HG02870 (cell line): ENCODE results near the gene SLC8B1.

Experiments
- ATAC-seq: cut with Tn5 transposase; IDR thresholded peaks from one replicate; pipeline ENCODE4 v1.9.1; 2021; ENCODE audit warnings: mild to moderate bottlenecking, moderate library complexity; ENCODE audit not compliant: unreplicated experiment

The SLC8B1 gene

DNA sequence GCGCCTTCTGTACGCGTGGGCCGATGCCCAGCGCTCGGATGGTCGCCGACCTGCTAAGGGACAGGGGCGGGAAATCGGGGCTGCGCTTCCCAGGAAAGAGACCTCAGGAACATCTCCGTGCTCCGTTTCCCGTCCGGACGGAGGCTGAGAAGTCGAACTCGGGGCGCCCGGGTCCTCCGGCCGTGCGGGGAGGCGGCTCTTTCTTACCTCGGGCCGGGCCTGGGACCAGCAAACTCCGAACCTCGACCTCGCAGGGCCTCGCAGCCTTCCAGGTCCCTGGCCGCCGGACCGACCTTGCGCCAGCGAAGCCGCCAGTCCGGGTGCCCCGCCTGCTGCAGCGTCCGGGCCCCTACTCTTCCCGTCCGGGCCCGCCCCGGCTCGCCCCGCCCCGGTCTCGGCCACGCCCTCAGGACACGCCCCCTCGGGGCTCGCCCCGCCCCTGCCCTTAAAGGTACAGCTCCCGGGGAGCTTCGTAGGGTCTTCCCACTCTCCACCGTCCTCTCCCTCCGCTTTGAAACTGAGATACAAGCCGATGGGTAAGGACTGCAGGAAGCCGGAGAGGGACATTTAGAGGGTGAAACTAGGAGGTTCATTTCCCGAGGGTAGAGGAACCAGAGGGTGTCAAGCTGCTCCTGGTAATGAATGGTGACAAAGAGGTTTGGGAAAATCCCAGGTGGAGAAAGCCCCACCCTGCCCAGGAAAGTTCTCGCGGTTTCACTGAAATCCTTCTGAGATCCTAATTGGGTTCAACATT lies at the start of gene SLC8B1:
Gene SLC8B1, minus strand, starts transcription at position 324 of the 754 bp plus-strand sequence. CDS start 2,231 bp downstream, outside the sequence.
- ATAC-seq: peak; percentile 91

DNA sequence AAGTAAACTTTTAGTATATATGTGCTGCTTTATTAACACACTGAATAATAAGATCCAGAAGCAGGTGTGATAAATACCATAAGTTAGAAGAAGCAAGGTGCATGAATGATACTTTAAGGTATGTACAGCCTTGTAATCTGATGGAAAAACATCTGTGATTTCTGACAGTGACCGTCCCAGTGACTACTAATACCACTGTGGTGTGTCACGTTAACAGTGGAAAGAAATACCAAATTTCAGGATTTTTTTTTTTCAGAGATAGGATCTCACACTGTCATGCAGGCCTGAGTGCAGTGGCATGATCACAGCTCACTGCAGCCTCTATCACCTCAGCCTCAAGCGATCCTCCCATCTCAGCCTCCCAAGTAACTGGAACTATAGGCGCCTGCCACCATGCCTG lies 47.3 kb upstream of the SLC8B1 start:
- ATAC-seq: no peak

DNA sequence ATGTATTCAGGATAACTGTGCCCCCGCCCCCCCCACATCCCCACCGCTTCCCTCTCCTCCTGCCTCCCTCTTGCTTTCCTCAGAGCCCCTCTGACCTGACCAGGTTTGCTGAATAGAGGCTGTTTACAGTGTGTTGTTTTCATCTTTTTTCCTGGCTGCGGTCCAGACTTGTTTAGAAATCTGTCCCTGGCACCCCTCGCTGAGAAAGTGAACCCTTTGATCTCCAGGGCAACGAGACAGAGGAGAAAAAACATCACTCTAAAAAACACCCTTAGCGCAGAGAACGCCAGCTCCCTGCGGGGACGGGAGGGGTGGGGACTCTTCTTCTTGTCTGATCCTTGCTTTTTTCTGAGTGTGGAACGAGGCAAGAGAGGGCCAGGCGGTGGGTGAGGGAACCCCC lies 46.3 kb upstream of the SLC8B1 start:
- no peak for ATAC-seq

DNA sequence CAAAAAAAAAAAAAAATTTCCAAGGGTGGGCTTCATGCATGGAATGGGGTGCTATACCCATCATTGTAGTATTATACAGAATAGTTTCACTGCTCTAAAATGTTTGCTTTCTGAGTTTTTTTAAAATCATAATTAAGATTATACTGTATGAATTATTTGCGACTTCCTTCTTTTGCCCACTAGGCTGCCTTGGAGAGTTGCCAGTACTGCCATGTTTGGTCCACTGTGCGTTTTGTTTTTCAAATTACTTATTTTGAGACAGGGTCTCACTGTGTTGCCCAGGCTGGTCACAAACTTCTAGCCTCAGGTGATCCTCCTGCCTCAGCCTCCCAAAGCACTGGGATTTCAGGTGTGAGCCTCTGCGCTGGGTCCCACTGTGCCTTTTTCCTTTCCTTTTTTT lies 43.4 kb upstream of the SLC8B1 start:
- no peak for ATAC-seq

DNA sequence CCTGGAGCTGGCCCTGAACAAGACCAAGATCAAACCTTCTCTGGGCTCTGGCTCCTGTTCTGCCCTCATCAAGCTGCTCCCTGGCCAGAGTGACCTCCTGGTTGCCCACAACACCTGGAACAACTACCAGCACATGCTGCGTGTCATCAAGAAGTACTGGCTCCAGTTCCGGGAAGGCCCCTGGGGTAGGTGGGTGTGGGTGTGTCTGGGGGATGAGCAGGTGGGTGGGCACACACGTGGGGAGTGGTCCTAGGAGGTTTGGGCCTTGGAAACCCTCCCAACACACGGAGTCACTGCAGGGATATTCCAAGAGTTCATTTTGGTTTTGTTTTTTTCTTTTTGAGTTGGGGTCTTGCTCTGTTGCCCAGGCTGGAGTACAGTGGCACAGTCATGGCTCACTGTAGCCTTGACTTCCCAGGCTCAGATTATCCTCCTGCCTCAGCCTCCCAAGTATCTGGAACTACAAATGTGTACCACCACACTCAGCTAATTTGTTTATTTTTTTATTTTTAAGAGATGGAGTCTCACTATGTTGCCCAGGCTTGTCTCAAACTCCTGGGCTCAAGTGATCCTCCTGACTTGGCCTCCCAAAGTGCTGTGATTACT lies 40.0 kb upstream of the SLC8B1 start:
- ATAC-seq: no peak

DNA sequence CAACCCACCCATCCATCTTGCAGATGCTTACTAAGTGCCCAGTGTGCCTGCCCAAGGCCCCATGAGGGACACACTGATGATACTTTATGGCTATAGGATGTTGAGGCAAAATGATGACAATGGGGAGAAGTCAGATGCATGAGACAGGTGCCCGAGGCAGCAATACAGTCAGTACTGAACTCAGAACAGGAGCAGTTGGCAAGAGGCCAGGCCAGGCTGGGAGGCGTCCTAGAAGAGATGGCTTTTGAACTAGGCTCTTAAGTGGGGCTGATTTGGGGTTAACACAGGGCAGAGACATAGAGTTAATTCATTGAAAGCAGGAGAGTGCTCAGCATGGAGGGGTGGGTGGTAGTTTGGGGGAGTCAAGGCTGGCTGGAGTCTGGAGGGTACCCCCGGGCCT lies 39.1 kb upstream of the SLC8B1 start:
- ATAC-seq: no peak

DNA sequence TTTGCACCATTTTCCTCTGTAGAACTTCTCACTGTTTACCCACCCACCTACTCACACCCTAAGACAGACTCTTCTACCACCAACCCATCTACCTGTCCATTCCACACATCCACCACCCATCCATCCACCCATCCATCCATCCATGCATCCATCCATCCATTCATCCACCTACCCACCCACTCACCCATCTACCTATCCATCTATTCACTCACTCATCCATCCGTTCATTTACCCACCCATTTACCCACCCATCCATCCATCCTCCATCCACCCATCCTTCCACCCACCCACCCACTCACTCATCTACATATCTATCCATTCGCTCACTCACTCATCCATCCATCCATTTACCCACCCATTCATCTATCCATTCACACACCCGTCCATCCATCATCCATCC lies 38.5 kb upstream of the SLC8B1 start:
- no peak for ATAC-seq

DNA sequence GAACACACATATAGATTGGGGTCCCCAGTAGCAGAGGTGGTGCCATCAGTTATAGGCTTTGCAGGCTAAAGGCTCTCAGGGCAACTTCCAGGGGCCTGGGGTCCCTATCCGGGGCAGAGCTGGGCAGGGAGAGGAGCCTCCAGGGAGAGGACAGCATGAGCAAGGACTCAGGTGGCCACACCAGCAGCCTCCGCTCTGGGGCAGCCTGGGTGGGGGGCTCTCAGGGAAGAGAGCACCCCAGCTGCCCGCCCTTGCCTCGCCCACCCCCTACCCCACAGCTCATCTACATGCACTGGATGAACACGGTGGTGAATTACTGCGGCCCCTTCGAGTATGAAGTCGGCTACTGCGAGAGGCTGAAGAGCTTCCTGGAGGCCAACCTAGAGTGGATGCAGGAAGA lies 37.5 kb upstream of the SLC8B1 start:
- ATAC-seq: no peak

DNA sequence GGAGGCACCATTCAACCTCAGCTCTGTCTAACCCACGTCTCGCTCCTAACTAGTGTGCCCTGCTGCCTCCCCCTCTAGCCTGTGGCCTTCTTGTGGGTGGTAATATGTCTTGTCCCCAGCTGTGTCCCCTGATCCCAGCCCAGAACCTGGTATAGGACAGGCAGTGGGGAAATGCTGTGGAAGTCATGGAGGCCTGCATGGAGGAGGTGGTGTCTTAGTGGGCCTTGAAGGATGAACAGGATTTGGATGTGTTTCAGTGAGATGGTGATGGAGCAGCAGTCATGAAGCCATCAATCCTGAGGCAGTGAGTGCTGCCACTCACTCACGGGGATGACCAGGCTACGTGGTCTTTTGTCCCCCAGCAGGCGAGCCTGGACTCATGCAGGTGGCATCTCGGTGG lies 36.9 kb upstream of the SLC8B1 start:
- no peak for ATAC-seq

DNA sequence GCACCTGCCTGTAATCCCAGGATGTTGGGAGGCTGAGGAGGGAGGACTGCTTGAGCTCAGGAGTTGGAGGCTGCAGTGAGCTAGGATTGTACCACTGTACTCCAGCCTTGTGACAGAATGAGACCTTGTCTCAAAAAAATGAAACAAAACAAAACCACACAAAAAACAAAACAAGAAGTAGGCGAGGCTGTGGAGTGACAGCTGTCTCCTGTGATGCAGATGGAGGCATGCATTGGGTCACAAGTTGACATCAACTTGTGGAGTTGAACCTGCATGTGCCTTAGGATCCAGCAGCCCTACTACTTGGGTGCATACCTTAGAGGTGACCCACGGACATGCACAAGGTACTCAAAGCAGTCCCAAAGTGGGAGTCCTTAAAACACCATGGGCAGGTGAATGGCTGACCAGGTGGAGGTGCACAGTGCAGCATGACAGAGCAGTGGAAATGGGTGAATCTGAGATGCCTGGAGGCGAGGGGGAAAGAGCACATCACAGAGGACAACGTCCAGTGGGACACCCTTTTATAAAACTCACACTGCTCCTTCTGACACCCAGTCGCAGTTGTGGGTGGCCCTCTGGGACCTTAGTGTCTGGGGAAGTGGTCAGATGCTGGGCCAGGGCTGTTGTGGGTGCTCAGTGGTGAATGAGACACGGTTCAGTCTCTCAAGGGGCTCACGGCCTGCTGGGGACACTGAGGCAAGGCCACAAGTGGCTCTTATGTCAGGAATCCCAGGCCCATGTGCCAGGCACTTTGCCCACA lies 36.2 kb upstream of the SLC8B1 start:
- ATAC-seq: no peak

DNA sequence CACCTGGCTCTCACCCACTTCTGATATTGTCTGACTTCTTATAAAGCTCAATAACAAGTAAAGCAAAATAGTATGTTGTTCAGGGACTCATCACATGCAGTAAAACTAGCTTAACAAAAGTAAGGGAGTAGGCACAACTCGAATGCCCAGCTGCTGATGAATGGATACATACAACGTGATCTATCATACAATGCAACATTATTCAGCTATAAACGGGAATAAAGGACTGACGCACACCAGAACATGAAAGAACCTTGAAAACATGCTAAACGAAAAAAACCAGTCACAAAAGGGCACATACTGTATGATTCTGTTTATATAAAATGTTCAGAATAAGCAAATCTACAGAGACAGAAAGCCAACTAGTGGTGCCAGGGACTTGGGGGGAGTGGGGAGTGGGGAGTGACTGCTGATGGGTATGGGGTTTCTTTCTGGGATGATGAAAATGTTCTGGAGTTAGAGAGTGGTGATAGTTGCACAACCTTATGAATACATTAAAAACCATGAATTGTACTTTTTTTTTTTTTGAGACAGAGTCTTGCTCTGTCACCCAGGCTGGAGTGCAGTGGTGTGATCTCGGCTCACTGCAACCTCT lies 34.6 kb upstream of the SLC8B1 start:
- no peak for ATAC-seq

DNA sequence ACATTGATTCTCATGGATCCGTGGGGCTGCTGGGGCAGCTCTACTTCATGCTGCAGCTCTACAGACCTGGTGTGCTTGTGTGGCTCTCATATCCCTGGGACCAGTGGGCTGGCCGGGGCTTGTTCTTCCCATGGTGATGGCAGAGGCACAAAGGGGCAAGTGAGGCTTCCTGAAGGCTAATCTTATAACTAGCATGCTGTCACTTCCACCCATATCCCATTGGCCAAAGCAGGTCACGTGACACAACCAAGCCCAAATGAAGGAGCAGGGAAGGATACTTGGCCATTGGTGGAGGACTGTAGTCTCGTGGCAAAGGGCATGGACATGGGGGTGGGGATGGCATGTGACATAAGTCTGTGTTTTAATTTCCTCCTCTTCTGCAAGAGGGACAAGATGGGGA lies 33.4 kb upstream of the SLC8B1 start:
- ATAC-seq: no peak

DNA sequence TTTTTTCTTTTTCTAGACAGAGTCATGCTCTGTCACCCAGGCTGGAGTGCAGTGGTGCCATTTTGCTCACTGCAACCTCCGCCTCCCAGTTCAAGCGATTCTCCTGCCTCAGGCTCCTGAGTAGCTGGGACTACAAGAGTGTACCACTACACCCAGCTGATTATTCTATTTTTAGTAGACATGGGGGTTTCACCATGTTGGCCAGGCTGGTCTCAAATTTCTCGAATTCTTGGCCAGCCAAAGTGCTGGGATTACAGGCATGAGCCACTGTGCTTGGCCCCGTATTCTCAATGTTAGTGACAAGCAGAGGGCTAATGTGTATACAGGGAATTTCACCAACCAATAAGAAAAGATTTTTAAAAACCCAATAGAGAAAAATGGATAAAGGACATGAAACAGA lies 31.9 kb upstream of the SLC8B1 start:
- no peak for ATAC-seq

DNA sequence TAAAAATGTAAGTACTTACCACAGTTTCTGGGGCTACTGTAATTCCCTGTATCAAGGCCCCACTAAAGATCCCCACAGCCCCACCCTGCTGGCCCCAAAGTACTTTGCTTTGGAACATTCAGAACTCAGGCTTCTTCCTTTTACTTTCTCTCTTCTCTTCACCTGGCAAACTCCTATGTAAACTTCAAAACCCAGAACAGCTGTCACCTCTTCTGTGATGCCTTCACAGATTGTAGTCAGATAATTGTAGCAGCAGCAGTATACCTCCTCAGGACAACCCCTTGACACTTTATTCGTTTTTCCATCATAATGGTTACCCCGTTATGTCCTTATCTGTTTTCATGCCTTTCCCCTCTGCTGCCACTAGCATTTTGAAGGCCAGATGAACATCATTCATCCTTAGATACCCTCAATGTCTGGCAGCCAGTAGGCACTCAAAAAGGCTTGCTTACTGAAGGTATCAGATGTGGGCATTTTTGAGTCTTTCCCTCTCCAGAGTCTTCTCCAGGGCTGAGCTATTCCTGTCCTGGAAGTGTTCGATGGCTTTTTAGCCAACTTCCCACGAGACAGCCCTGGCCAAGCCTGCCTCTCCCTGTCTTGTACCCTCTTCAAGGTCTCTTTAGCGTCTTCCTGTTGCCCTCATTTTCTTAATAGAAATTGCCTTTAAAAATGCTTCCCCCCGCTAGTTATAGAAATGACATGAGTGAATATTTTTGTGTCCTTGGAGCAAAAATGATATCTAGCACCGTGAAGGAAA lies 30.9 kb upstream of the SLC8B1 start:
- no peak for ATAC-seq

DNA sequence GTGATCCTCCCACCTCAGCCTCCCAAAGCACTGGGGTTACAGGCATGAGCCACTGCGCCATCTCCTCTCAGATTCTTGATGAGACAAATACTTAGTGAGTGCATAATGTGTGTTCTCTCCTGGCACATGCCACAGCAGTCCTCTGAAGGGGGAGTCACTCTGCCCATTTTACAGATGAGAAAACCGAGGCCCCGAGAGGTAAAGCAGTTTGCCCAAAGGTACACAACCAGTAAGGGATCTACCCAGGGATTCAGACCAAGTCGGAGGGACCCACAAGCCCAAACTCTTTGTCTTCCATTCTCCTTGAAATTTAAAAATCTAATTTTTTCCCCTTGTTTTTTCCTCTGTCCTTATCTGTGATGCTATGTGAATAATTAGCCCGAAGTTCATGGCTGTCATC lies 29.8 kb upstream of the SLC8B1 start:
- ATAC-seq: no peak

DNA sequence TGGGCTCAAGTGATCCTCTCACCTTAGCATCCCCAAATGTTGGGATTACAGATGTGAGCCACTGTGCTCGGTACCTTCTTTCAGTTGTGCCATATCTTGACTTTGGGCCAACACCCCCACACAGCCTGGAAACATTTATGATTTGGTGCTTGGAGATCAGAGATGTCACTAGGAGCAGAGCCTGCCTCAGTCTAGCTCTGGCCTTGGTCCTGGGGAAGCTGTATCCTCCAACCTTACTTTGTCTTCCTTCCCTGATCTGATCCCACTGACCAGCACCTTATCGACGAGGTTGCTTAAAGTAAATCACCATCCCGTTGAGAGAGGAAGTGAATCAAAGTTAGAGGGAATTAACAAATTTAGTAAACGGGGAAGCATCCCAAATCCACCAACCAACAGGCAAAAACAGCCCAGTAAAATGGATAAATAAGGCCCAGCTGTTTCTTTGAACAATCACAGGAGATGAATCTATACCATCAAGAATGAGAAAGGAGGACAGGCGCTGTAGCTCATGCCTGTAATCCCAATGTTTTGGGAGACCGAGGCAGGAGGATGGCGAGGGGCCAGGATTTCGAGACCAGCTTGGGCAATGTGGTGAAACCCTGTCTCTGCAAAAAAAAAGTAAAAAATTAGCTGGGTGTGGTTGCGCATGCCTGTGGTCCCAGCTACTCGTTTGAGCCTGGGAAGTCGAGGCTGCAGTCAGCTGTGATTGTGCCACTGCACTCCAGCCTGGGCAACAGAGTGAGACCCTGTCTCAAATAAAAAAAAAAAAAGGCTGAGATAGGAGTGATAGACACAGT lies 26.9 kb upstream of the SLC8B1 start:
- no peak for ATAC-seq

DNA sequence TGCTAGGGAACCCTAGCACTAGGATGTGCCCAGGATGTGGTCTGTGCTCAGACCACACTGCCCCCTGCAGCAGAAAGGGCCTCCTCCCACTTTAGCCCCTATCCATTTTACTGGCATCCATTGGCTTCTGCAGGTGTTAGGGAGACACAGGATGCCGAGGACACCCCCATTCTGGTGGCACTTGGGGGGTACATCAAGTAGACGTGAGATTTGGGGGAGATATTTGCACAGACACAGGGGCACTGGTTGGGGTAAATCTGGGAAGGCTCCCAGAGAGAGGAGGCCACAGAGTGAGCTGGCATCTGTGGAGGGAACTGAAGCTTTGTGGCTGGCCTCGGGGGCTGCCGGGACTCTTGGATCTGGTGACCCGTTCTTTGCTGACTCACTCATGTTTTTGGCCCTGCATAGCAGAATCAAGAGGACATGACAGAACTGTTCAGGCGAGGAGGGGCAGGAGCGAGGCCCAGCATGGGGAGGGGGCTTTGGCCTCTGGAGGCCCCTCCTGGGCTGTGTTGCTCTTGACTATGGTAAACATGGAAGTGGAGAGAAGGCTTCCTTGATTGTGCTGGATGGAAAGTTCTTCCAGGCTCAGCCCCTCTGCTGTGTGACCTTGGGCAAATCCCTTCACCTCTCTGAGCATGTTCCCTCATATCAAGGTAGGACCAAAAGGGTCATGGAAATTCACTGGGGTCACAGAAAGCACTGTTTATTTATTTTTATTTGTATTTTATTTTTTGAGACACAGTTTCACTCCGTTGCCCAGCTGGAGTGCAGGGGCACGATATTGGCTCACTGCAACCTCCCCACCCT lies 25.2 kb upstream of the SLC8B1 start:
- ATAC-seq: no peak

DNA sequence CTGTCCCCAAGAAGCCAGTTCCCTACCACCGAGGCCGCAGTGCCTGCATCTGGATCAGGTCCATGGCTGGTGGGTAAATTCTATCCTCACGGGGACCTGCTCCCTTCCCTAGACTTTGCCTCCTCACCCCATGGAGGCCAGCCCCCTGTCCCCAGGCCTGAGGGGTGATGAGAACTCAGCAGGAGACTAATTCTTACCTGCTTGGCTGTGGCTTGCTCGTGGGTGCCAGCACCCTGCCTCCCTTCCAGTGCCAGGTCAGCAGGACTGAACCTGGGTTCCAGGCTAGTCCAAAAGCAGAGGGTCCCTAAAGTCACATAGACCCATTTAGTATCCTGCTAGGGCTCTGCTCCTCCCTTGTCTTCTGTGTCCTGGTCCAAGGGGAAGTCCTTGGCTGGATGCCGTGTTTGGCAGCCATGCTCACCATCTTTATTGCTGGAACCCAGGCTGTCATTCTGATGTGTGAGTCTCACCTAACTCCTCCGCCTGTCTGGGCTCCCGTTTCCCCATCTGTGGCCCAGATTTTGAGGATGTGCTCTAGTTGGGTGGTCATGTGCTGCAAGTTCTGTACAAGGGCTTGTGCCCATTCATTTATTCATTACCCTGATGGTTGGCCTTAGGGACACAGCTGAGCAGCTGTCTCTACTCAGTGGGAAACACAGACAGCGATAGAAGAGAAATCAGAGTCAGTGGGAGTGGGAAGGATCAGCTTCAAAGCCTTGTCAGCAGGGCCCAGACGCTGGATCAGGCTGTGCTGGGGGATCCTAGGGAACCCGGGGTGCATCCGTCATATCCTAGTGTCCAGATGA lies 24.4 kb upstream of the SLC8B1 start:
- ATAC-seq: peak; percentile 1
